Measurements from ENCODE around the gene ULK2. TPM values are rescaled to one million over a fixed set of nuclear protein-coding genes. Genes with fewer than 3 reads are reported as not detected.

Gene ULK2
- total RNA-seq, 2 experiments from 2014 or later = 16.1 to 17.1 TPM

DNA sequence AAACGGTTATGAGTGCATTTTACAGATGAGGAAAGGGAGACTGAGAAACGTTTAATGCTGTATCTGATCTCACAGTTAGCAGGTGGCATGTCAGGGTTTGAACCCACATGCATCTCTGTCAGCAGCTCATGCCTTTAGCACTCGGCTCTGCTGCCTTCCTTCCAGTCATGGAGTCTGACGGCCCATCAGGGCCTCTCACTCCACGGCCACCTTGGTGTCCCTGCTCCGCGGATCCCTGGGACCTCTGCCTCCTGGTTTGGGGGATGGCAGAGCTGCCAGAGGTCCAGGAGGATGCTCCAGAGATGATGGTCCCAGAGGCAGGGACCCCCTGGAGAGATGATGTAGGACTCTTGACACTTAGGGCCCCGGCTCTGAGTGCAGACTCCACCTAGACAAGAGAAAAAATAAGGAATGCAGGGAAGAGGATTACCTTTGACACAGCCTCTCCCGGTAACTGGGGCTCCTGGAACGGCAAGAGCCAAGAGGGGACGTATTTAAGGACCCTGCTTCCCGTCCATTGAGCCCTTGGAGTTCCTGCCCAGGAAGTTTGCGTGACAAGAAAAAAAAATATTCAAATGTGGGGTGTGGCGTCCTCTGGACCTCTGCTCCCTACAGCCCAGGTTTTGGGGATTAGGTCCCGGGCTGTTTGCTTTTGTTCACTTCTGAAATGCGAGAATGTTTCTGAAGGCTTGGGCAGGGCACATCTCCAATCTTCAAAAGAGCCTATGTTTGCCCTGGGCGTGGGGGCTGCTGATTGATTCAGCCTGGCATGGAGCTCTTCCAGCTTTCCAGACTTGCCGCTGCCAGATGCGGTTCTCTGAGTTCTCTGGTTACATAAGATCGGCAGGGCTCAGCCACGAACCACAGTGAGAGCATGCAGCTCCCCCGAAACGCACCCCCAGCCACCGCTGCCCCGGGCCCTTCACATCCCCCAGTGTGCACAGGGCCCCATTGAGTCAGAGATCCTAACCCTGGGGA lies 119.6 kb downstream of the ULK2 start, which contains the start of gene ALDH3A1:
Gene ALDH3A1, minus strand, starts transcription at position 470 of the 978 bp plus-strand sequence. CDS start 3,169 bp downstream, outside the sequence.
- Mint-ChIP-seq H3K36me3 (ENCODE audit: low read depth) (no peaks in the 10 kb centered on the region), H3K4me1 (peaks cover 8% of the 10 kb centered on the region), H3K4me3 (no peak within 1 kb of the TSS), H3K27me3 (peaks cover 10% of the 10 kb centered on the region), H3K27ac (no peak within 1 kb of the TSS), H3K9me3 (no peaks in the 10 kb centered on the region)
- ChIA-PET POLR2A (interaction anchor here (0.6 kb wide), 1 partner anchor 235 kb away, joined by 3 read pairs; no protein-coding TSS in a partner anchor), CTCF (no interaction called here)
- DNase-seq = no peak

DNA sequence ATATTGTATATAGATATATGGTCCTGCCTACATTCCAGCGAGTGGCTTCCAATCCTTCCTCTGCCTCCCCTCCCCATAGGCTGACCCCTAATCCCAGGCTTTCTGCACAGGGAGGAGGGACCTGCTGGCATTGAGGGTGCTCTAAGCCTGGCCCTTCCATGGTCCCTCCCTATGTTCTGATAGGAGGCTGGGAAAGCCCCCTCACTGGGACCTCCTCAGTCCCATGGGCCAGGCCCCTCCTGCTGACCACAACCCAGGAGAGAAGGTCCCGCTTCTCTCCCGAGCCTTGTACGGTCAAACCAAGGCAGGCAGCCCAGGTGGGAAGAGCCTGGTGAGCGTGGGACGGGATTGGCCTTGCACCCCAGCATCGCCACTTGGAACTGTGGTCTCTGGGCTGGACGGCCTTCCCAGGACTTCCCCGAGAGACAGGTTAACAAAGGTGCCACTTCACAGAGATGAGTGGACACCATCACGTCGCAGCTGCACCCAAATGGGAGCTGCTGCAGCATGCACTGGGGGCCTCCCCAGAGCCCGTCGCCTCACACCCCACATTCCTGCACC lies 120.5 kb downstream of the ULK2 start:
- no peaks in the 10 kb centered on the region for H3K36me3 Mint-ChIP-seq (ENCODE audit: low read depth)
- ChIA-PET CTCF (interaction anchor here (0.6 kb wide), 1 partner anchor 415 kb away, joined by 3 read pairs; no protein-coding TSS in a partner anchor), POLR2A (interaction anchor here (0.6 kb wide), 1 partner anchor 234 kb away, joined by 3 read pairs; no protein-coding TSS in a partner anchor)
- H3K27ac Mint-ChIP-seq = no peak overlapping the region
- peaks cover 9% of the 10 kb centered on the region for H3K27me3 Mint-ChIP-seq
- no peak for DNase-seq
- no peaks in the 10 kb centered on the region for H3K9me3 Mint-ChIP-seq
- peaks cover 8% of the 10 kb centered on the region for H3K4me1 Mint-ChIP-seq
- H3K4me3 Mint-ChIP-seq = no peak overlapping the region

DNA sequence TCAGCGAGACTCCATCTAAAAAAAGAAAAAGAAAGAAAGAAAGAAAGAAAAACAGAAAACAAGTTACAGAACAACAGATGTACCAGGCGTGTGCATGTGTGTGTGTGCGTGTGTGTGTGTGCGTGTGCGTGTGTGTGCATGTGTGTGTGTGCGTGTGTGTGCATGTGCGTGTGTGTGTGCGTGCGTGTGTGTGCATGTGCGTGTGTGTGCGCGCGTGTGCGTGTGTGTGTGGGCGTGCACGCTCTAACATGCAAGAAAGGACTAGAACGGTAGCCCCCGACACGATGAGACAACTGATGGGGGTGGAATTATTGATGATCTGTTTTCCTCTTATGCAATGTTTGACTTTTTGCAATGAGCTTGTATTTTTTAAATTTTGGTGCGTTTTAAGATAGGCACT lies 121.2 kb downstream of the ULK2 start:
- ChIA-PET CTCF (interaction anchor here (0.6 kb wide), 1 partner anchor 414 kb away, joined by 3 read pairs; no protein-coding TSS in a partner anchor), POLR2A (no interaction called here)
- Mint-ChIP-seq H3K4me3 (no peak overlapping the region), H3K4me1 (peaks cover 8% of the 10 kb centered on the region), H3K36me3 (ENCODE audit: low read depth) (no peaks in the 10 kb centered on the region), H3K27ac (no peak overlapping the region), H3K27me3 (peaks cover 5% of the 10 kb centered on the region), H3K9me3 (no peaks in the 10 kb centered on the region)
- DNase-seq = no peak

DNA sequence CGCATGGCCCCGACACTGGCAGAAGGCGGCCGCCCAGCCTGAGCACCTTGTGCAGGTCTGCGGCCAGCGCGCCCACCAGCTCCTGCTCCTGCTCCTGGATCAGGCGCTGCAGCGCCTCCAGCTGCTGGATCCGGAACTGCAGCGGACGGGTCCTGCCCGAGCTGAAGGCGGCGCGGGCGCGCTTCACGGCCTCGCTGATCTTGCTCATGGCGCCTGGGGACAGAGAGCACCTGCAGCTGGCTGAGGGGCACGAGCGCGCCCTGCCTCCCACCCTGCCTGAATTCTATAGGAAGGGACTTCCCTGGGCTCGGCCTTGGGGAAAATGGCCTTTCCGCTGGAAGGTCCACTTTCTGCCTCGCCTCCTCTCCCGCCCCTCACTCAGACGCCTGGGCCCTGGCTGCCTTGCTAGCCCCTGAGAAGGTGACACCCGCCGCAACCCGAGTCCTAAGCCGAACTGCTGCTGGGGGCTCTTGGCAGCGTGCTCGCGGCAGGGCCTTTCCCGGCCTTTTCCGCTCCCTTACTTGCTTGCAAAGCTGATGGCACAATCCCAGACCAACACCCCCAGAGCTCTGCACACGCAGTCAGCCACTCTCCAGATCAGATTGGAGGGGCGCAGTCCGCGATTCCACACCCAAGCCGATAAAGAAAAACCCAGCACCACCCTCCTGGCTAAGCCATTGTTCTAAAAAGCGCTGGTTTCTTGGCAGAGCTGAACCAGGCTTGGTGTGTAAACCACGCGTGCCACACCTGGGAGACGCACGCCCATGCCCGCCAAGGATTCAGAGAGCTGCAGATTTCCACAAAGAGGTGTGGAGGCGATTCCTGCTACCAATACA lies 122.6 kb downstream of the ULK2 start:
- H3K4me1 Mint-ChIP-seq = peaks cover 8% of the 10 kb centered on the region
- H3K27ac Mint-ChIP-seq = no peak overlapping the region
- H3K27me3 Mint-ChIP-seq = peaks cover 5% of the 10 kb centered on the region
- H3K9me3 Mint-ChIP-seq = no peaks in the 10 kb centered on the region
- DNase-seq = peak; percentile 86
- H3K4me3 Mint-ChIP-seq = peak overlapping the region; percentile 43
- H3K36me3 Mint-ChIP-seq (ENCODE audit: low read depth) = no peaks in the 10 kb centered on the region
- ChIA-PET POLR2A (no interaction called here), CTCF (interaction anchor here (0.7 to 2.0 kb wide), 7 partner anchors 9 to 210 kb away, joined by 3 to 8 read pairs (median 4); no protein-coding TSS in a partner anchor)

DNA sequence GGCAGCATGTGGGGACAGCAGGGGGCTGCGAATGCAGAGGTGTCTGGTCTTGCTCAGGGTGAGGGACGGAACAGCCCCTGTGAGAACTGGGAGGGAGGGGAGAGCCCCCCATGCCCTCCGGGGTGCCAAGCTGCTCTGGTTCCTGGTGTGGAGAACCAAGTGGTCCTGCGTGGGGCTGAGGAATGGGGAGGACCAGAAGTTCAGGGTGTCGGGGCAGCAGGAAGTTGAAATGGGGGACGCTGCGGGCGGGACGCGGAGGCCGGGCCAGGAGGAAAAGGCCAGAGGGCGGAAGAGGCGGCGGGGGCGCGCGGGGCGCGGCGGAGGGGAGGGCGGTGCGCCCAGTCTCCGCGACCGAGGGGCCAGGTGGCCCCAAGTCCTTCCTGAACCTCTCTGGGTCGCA lies 123.2 kb downstream of the ULK2 start:
- no peak for DNase-seq
- Mint-ChIP-seq H3K9me3 (no peaks in the 10 kb centered on the region), H3K27ac (no peak overlapping the region), H3K36me3 (ENCODE audit: low read depth) (no peaks in the 10 kb centered on the region), H3K27me3 (peaks cover 5% of the 10 kb centered on the region), H3K4me1 (peaks cover 8% of the 10 kb centered on the region), H3K4me3 (peak overlapping the region; percentile 27)
- CTCF ChIA-PET = interaction anchor here (0.7 to 2.0 kb wide), 7 partner anchors 9 to 210 kb away, joined by 3 to 8 read pairs (median 4); no protein-coding TSS in a partner anchor
- POLR2A ChIA-PET = no interaction called here

DNA sequence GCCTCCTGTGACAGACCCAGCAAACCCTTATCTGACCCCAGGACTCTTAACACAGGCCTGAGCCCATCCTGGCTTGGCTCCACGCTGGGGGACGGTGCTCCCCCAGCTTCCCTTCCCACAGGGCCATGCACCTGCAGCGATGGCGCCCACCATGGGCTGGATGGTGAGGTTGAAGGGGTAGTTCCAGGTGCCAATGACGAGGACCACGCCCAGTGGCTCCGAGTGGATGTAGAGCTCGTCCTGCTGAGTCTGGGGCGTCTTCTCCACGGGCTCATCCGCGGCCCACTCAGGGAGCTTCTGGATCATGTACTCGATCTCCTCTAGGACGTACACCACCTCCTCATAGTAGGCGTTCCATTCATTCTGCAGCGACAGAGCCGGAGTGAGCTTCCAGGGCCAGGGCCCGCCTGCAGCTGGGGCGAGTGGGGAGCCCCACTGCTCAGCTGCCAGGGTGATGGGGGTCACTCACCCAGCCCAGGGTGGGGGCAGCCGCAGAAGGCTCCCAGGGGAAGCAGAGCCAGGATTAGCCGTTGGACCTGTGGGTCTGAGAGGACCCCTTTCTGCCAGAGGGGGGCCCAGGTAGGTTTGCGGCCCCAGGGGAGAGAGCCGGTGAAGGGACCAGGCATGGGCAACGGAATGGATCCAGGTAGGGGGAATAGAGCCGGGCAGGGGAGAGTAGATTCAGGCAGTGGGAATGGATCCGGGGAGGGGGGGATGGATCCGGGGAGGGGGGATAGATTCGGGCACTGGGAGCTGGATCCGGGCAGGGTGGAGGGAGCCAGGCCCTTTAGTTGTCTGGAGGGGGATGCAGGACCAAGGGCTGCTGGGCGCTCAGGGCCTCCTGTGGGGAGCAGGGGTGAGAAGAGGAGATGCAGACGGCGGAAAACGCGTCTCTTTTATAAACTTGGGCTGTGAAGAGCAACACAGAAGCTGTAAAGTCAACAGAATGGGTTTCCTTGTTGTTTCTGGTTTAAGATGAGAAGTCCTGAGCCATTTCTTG lies 124.3 kb downstream of the ULK2 start:
- no peak for DNase-seq
- no peaks in the 10 kb centered on the region for H3K36me3 Mint-ChIP-seq (ENCODE audit: low read depth)
- no peaks in the 10 kb centered on the region for H3K9me3 Mint-ChIP-seq
- CTCF ChIA-PET = interaction anchor here (1.5 to 2.0 kb wide), 2 partner anchors 17 to 23 kb away, joined by 4 to 6 read pairs; no protein-coding TSS in a partner anchor
- H3K4me1 Mint-ChIP-seq = peaks cover 8% of the 10 kb centered on the region
- no peak overlapping the region for H3K4me3 Mint-ChIP-seq
- POLR2A ChIA-PET = no interaction called here
- H3K27me3 Mint-ChIP-seq = peaks cover 5% of the 10 kb centered on the region
- no peak overlapping the region for H3K27ac Mint-ChIP-seq

DNA sequence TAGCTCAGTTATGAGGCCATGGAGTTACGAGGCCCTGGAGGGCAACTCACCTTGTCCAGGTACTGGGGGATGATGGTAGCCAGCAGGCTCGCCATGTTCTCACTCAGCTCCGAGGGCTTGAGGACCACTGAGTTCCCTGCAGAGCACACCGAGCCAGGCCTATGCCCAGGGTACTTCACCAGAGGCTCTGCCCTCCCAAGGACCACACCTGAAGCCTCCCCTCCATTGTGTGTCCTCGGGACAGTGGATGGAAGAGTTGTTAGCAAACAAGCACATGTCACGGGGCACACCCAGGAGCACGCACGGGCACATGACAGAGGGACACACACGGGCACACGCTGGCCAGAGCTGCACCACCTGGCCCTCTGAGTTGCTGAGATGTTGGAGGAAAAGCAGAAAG lies 125.2 kb downstream of the ULK2 start:
- H3K9me3 Mint-ChIP-seq = no peaks in the 10 kb centered on the region
- no peak overlapping the region for H3K27ac Mint-ChIP-seq
- POLR2A ChIA-PET = no interaction called here
- peaks cover 8% of the 10 kb centered on the region for H3K4me1 Mint-ChIP-seq
- peaks cover 3% of the 10 kb centered on the region for H3K27me3 Mint-ChIP-seq
- no peaks in the 10 kb centered on the region for H3K36me3 Mint-ChIP-seq (ENCODE audit: low read depth)
- no peak overlapping the region for H3K4me3 Mint-ChIP-seq
- DNase-seq = no peak
- CTCF ChIA-PET = interaction anchor here (0.7 kb wide), 1 partner anchor 95 kb away, joined by 3 read pairs; no protein-coding TSS in a partner anchor

DNA sequence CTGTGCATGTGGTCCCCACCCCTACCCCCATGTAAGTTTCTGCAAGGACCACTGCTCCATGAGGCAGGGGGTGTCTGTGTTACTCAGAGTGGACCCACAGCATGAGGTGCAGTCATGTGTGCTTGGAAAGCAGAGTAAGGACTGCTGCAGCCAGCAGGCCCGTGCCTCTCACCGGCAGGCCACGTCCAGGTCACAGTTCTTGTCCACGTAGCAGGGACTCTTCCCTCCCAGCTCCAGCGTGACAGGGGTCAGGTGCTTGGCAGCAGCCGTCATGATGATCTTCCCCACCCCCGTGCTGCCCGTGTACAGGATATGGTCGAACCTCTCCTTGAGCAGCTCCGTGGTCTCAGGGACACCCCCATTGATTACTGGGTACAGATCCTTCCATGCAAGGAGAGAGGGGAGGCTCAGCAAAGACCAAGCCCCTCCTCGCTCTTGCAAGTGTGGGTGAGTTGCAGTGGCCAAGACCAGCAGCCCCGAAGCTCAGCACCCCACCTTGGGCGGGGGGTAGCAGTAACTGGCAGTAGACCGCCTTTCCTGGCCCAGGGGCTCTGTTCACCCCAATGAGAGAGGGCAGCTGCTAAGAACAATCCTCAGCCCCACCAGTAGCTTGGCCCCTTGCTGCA lies 125.8 kb downstream of the ULK2 start:
- ChIA-PET CTCF (interaction anchor here (0.7 kb wide), 1 partner anchor 94 kb away, joined by 3 read pairs; no protein-coding TSS in a partner anchor), POLR2A (no interaction called here)
- no peaks in the 10 kb centered on the region for H3K36me3 Mint-ChIP-seq (ENCODE audit: low read depth)
- no peak overlapping the region for H3K27ac Mint-ChIP-seq
- no peak for DNase-seq
- no peak overlapping the region for H3K4me3 Mint-ChIP-seq
- peaks cover 3% of the 10 kb centered on the region for H3K27me3 Mint-ChIP-seq
- H3K9me3 Mint-ChIP-seq = no peaks in the 10 kb centered on the region
- peaks cover 8% of the 10 kb centered on the region for H3K4me1 Mint-ChIP-seq

DNA sequence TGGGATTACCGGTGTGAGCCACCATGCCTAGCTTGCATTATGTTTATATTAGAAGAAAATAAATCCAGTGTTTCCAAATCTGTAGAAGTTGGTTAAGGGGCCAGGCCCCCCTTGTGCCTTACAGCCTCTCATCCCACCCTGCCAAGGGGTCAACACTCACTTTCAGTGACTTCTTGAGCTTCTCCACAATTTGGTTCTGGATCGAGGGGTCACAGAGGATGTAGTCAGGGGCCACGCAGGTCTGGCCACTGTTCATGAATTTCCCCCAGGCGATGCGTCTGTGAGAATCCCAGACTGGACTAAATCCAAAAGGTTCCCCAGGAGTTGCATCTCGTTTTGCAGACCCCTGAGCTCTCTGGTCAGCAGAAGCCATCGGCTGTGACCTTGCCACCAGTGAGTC lies 126.8 kb downstream of the ULK2 start:
- DNase-seq = no peak
- Mint-ChIP-seq H3K4me3 (no peak overlapping the region), H3K27ac (no peak overlapping the region), H3K27me3 (peaks cover 3% of the 10 kb centered on the region), H3K4me1 (peaks cover 8% of the 10 kb centered on the region), H3K9me3 (no peaks in the 10 kb centered on the region), H3K36me3 (ENCODE audit: low read depth) (no peaks in the 10 kb centered on the region)
- ChIA-PET POLR2A (no interaction called here), CTCF (no interaction called here)

DNA sequence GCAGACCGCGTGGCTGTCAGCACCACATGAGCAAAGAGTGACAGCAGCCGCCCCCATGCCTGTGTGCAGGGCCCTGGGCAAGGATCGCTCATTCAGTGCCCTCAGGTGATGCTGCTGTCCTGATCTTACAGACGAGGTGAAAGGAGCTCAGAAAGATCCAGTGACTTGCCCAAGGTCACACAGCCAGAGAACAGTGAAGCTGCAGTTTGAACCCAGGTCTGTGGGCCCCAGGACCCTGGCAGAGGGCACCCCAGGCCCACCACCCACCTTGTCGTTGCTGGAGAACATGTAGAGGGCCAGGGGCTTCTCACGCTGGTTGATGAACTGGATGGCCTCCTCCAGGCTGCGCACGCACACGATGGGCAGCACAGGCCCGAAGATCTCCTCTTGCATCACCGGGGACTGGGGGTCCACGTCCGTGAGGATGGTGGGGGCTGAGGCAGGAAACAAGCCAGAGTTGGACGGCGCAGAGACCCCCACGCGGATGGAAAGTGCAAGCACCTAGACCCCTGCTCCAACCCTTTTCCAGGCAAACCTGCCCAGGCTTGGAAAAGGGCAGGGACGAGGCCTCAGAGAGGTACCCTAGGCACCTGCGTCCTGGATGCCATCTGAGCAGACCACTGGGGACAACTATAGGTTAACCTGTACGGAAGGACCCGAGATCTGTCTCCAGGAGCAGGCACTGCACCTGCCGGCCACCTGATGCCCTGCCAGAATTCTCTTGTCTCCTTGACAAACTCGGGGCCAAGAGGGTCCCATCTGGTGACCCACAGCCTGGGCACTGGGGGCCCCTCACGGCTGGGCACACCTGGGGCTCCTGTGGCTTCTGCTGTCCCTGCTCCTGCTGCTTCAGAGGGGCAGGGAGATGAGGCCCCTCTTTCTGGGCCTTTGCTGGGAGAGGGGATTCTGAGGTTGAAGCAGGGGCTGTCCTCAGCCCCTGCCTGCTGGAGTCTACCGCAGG lies 128.2 kb downstream of the ULK2 start:
- no peaks in the 10 kb centered on the region for H3K36me3 Mint-ChIP-seq (ENCODE audit: low read depth)
- no peaks in the 10 kb centered on the region for H3K27me3 Mint-ChIP-seq
- H3K4me3 Mint-ChIP-seq = no peak overlapping the region
- H3K4me1 Mint-ChIP-seq = peaks cover 2% of the 10 kb centered on the region
- H3K27ac Mint-ChIP-seq = no peak overlapping the region
- no peaks in the 10 kb centered on the region for H3K9me3 Mint-ChIP-seq
- ChIA-PET POLR2A (no interaction called here), CTCF (no interaction called here)
- DNase-seq = no peak

Data from activated CD4-positive, alpha-beta T cell treated with anti-CD3 and anti-CD28 coated beads, Interleukin-2, amount 10 ng/mL, durations not matched to agents 7 days and 5 days (primary cell).